ENCODE measurements around the gene KCNK15.

GRCh38 chr20:44696315-44696714 is 49.4 kb upstream of the KCNK15 start:
- no peak for TF ChIP-seq EP300 (IDR thresholded peaks at IDR 0.05)
- no peak for TF ChIP-seq POLR2A (IDR thresholded peaks at IDR 0.05; ENCODE audit: low read depth)
- TF ChIP-seq, protein P1, sequence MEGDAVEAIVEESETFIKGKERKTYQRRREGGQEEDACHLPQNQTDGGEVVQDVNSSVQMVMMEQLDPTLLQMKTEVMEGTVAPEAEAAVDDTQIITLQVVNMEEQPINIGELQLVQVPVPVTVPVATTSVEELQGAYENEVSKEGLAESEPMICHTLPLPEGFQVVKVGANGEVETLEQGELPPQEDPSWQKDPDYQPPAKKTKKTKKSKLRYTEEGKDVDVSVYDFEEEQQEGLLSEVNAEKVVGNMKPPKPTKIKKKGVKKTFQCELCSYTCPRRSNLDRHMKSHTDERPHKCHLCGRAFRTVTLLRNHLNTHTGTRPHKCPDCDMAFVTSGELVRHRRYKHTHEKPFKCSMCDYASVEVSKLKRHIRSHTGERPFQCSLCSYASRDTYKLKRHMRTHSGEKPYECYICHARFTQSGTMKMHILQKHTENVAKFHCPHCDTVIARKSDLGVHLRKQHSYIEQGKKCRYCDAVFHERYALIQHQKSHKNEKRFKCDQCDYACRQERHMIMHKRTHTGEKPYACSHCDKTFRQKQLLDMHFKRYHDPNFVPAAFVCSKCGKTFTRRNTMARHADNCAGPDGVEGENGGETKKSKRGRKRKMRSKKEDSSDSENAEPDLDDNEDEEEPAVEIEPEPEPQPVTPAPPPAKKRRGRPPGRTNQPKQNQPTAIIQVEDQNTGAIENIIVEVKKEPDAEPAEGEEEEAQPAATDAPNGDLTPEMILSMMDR (IDR thresholded peaks at IDR 0.05), result no peak
- no peak for TF ChIP-seq POLR2AphosphoS5 (IDR thresholded peaks at IDR 0.05)
